Activated CD4-positive, alpha-beta T cell treated with anti-CD3 and anti-CD28 coated beads, Interleukin-2, amount 50 U/mL, for 48 hours (primary cell): ENCODE measurements around the gene GRIN2A.

Source experiments
- DNase-seq, 2 experiments: peaks; one replicate each; pipeline ENCODE4 v3.0.0-alpha.2; 2020

The GRIN2A gene

DNA sequence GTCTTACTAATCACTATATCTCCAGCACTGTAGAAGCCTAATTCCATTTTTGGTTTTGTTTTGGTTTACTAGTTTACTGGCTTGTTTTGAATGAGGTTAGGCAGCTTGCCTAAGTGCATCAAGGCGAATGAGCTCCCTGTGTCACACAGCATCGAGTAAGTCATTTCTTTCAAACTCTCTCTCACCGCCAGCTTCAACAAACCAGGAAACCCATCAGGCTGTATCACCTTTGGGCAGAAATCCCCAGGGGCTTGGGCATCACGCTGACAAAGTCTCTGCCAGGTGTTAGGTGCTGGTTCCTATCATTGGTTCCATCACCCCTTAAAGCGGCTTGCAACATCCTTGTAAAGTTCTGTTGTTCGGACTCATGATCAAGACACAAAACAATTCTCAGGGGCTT, 226.6 kb downstream of the GRIN2A start:
- no peak for DNase-seq

DNA sequence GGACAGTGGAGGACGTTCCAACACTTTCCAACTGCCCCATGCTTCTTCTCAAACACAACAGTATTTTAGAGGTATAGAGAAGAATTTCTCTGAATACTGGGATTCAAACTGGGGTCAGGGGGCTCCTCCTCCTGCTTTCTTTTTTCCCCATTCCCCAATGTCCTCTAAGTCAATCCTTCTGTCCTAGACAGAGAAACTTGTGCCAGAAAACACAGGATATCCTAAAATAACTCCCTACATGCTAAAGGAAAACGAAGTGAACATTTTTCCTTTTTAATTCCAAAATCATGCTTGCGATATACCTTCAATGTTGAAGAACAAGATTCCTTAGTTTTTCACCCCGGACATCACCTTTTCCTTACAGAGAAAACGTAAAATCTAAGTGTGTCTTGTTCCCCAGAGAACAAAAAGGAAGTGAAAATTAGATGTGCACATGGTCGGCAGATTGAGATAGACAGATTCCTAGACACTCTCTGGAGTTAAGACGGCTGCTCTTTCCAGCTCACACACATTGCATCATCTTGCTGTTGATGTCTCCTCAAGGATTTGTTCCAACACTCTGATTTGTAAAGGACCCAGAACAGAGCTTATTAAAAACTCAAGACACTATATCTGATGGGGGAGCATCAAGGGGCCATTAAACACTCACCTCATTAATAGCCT, 228.2 kb downstream of the GRIN2A start:
- no peak for DNase-seq

DNA sequence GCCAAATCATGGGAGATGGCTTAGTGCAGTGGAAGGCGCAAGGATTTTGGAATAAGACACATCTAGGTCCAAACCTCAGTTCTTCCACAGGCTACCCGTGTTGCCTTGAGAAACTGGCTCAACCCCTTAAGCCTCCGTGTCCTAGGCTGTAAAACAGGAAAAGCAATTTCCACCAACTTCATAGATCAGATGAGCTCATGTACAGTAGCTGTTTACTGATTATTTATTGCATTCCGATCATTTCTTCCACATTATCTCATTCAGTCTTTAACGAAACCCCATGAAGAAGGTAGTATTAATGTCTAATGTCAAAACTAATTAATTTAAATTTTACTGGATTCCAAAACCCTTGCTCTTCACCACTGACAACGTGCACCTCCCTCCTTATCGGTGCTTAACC, 231.6 kb downstream of the GRIN2A start:
- no peak for DNase-seq

DNA sequence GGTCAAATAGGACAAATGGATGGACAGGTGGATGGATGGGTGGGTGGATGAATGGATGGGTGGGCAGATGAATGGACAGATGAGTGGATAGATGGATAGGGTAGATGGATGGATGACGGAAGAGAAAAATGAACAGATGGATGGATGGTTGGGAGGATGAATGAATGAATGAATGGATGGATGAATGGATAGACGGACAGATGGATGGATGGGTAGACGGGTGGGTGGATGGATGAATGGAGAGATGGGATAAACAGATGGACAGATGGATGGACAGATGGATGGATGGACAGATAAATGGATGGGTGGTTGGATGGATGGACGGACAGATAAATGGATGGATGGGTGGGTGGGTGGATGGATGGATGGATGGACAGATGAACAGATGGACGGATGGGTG, 232.8 kb downstream of the GRIN2A start:
- DNase-seq, result no peak

DNA sequence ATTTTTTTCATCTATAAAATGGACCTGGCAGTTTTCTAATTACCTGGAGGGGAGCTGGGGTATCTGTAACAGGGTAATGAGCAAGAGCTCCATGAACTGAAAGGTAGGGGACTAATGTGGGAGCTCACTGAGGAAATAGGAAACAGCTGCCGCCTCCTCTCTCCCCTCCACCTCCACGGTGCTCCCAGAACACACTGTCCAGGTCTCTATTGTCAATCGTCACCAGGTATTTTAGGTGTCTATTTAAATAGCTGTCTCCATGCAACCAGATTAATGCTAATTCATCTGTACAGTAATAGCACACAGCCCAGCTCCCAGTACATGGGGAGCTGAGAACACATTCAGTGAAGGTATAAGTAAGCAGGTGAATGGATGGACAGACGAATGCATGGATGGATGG, 233.3 kb downstream of the GRIN2A start:
- no peak for DNase-seq

DNA sequence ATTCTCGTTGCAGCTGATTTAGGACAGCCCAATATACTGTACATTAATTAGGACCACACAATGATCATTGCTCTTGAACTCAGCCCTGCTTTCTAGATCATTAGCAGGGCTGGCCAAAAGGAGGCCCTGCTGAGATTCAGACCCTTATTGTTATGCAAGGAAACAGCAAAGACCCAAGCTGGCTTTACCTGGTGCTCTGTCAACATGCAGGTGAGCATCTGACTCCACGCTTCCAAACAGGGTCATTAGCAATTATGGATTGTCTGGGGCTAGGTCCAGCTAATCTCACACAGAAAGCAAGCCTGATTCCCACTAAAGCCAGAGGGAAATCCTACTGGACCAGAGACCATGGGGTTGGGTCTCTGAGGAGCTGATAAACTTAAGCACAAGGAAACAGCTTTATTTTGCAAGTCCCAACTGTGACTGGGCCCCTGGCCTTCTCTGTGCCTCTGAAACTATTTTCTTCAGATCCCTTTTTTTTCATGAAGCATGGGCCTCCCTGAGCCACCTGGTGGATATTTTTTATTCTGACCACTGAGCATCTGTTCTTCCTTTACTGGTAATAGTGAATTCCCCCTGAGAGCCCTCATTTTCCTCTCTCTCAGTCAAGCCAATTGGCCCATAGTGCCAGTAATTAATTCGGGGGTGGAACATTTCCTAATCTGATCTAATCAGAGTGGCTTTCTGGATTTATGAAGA, 236.1 kb downstream of the GRIN2A start:
- DNase-seq, result no peak

DNA sequence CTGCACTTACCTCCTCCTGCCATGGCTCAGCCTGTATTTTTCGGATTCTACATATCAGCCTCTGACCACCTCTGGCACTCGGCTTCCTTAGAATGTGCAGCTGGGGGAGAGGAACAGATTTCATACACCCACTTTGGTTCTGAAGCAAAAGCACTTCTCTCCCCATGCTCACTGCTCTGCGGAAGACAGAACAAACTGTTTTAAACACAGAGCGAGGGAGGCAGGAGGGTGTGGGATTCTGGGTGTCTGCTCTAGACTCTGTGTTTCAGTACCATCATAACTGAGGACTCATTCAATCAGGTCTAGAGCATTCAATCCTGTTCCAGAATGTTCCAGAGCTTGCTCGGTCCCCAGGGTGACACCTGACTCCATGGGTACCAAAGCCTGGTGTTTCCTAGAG, 239.1 kb downstream of the GRIN2A start:
- DNase-seq, result no peak

DNA sequence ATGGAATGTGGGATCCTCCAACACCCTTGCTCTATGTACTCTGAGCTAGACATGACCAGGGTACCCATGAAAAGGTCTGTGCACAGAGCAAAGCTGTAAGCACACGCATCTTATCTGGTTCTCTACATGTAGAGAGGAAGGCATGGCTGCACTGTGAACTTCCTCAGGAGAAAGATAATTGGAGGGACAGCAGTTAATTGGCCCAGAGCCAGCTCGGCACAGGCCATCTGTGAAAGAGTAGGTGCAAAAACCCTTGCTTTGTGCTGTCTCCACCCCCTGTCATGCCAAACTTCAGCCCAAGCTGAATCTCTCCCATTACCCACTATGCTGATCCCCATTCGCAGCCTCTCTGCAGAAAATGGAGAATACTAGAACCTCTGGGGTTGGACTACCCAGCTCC, 241.0 kb downstream of the GRIN2A start:
- DNase-seq, result no peak

DNA sequence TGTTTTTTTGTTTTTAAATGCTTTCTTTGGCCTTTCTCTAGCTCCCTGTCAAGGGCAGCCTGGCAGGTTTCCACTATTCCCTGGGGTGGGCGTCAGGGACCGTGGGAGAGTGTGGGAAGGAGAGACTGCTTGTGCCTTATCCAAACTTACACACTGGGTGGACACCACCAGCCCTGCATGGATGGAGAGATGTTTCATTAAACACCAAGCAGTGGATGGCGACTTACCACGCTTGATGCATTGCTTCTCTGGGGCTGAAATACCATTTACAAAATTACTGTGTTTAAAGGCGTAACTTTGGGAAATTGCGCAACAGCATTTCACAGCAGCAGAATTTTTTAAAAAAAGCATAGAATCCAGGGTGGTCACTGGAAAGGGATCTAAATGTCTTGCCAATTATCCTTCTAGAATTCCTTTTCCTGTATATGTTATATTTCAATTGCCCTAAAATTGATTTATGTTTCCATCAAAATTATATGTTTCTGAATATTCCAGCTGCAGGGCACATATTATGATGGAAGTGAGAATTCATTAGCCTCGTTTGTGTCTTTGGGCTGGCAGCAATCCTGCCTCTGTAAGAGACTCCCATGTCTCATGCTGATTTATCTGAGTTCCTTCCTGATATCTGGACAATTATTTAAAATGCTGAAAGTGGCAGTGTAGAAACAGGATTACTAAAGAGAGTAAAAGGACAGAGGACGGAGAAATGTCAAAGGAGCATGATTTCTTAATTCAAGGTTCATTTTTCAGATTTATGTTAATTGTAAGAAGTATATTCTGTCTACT, 247.3 kb downstream of the GRIN2A start:
- DNase-seq, result no peak

DNA sequence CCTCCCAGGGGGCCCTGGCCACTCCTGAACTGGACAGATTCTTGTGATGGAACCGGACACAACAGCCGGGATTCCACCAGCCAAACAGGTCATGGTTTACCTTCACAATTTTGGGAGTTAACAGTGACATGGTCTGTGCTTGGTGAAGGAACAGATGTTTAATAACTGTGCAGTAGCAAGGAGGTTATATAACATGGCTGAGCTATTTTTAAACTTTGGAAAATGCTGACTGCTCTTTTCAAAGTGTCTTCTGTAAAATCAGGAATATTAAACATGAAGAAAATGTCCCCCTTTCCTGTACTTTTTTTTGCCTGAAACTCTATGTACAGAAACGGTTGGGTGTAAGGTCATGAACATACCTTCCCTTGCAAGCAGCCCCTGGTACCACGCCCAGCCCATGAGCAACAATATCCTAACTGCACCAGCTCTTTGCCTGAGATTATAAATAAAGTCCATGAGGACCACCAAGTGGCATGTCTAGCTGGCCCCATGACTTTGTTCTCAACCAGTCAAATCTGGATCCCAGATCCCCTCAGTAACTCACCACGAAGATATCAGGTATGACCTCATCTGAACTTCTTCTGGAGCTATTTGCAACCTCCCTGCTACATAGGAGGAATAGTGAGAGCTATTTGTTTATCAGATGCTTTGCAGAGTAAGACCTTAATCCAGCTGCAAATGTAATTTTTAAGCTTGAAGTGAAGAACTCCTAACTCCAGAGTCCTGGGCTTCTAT, 249.1 kb downstream of the GRIN2A start:
- DNase-seq, result no peak

DNA sequence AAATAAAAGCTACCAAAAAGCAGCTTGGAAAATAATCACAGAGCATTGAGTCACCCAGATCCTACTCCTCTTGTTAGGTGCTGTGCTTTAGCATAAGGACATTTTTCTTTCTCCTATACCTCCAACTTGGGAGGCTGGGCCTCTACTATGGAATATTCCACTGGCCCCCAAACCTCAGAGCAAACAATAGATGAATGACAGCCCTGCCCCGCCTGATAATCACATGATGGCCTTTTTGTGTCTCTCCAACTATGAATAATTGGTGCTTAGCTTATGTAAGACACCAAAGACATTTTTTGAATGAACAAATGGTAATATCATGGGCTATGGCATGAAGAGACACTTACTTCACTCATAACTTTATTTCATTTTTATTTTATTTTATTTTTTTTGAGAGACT, 250.2 kb downstream of the GRIN2A start:
- no peak for DNase-seq

DNA sequence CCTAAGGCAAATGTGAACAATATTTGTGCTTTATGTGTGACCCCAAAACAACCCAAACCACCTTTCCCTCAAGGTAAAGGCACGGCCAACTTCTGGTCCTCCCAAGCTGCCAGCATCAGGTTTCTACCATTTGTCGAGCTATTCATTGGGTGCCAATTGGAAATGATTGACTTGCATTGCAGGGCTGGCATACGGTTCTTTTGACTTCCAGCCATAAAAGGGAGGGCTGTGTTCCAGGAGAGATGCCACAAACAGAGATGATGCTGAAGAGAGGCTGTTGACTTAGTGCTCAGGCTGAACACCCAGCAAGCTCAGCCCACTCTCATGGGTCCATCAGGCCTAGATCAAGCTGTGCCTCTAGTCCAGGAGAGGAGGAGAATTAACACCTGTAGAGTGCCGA, 252.4 kb downstream of the GRIN2A start:
- no peak for DNase-seq

DNA sequence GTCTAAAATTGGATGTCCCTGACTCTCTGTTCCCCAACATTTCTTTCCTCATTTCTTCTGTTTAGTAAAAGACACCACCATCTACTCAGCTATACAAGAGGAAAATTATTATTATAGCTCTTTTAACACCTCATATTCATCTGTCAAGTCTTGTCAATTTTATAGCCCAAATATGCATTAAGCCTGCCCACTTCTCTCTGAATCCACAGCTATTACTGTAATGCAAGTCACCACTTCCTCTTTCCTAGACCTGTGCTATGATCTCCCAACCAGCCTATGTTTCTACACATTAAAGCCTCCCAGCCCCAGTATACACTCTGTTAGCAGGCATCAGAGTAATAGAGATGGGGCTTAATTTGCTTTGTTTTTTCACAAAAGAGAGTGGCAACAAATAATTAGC, 252.9 kb downstream of the GRIN2A start:
- no peak for DNase-seq

DNA sequence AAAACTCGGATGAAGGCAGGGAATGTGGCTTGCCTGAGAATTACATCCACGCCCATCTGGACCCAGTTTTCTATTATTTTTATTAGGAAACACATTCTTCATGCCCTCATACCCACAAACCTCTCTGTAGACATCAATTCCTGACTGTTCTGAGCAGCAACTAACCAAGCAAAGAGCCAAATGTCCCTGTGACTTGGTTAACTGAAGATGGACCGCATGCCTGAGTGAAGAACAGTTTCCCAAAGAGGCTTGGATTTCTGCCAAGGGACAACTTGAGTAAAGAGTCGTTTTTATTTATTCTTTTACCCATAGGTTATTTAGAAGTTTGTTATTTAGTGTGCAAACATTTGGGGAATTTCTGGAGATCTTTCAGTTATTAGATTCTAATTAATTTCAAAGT, 259.8 kb downstream of the GRIN2A start:
- DNase-seq, result no peak

DNA sequence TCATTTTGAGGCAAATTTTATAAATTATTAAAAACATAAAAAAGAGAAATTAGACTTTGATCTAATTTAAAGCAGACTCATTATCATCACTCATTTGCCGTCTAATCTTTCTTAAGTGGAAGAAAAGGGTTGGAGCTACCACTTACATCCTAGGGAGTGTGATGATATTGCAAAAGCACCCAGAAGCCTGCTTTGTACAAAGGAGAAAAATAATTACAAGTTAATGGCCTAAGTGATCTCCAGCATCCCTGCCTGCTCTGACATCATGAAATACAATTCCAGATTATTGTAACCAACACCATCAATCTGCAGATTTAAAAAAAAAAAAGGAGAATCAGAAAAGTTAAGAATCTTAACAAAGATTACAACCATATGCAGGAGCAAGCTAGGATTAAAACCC, 260.2 kb downstream of the GRIN2A start:
- no peak for DNase-seq

DNA sequence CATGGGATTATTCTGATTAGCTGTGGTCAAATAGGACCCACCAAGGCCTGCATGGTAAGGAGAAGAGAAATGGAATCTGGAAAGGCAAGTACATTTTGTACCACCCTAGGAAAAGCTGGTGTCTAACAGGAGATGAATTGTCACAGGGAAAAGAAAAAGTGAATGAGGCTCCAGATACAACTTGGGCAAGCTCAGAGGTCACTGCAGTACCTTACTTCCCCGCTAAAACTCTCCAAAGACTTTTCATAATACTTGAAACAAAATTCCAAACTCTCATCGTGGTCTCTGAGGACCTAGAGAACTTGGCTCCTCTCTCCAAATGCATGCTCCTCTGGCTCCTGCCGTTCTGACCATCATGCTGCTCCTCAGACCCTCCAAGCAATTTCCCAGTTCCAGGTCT, 262.8 kb downstream of the GRIN2A start:
- no peak for DNase-seq

DNA sequence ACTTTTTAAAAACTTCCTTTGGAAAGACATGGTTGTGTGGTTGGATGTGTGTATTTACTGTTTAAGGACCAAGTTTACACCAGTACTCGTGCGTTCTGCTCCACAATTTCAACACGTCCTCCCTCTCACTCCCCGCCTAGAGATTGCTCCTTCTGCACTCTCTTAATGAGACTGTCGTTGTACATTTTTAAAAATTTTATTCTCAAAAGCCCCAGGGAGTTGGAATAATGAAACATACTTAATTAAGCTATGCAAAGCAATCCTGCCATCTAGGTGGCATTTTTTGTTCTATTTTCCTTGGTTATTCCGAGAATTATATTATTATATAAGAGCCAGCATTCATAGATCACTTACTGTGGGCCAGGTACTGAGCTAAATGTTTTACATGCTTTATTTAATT, 264.5 kb downstream of the GRIN2A start:
- no peak for DNase-seq

DNA sequence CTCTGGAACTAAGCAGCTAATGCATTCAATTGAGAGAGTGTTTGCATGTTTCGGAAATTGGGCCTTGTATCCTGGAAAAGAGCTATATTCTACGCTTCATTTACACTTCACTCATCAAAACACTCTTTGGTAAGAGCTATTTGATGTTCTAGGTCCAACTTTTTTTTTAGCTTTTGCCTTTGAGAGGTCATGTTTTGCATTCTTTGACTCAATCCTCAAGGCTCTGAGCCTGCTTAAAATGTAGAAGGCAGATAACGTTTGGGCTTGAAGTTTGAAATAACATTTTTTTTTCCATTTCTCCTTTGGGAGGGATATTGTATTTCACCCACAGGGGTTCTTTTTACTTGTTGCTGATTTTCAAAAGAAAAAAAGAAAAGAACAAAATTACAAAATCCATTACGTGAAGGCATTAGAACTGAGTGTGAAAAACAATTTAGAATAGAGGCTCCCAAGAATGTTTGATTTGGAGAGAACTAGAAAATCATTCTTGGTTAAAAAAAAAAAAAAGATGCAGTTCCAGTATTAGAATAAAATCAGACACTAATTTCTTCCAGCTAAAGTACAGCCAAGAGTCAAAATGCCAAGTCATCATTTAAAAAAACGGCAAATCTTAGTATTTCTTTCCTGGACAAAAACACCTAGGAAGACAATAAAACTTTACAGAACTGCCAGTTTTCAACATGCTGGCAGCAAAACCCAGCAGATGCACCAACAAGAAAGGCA, 268.5 kb downstream of the GRIN2A start:
- no peak for DNase-seq

DNA sequence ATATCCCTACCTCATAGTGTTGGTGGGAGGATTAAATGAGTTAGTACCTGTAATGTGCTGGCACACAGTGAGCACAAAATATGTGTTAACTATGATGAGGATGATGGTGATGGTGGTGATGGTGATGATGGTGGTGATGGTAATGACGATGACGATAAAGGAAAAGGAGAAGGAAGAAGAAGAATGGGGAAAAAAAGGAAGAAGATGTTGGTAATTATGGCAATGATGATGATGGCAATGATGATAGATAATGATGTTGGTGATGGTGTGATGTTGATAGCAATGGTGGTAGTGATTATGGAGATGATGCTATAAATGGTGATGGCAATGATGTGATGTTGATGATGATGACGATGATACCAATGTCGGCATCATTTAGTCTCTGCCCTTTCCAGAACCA, 270.2 kb downstream of the GRIN2A start:
- no peak for DNase-seq

DNA sequence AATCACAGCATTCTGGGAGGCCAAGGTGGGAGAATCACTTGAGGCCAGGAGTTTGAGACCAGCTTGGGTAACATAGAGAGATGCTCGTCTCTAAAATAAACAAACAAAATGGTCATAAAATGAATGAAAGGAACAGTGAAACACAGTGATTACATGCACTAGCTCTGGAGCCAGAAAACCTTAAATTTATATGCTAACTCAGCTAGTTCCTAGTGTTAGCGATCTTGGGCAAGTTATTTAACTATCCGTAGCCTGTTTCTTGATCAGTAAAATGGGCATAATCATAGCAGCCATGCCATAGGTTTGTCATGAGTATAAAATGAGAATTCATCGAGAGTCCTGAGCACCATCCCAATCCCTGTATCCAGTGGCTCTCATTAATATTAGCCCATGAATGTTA, 271.0 kb downstream of the GRIN2A start:
- no peak for DNase-seq

DNA sequence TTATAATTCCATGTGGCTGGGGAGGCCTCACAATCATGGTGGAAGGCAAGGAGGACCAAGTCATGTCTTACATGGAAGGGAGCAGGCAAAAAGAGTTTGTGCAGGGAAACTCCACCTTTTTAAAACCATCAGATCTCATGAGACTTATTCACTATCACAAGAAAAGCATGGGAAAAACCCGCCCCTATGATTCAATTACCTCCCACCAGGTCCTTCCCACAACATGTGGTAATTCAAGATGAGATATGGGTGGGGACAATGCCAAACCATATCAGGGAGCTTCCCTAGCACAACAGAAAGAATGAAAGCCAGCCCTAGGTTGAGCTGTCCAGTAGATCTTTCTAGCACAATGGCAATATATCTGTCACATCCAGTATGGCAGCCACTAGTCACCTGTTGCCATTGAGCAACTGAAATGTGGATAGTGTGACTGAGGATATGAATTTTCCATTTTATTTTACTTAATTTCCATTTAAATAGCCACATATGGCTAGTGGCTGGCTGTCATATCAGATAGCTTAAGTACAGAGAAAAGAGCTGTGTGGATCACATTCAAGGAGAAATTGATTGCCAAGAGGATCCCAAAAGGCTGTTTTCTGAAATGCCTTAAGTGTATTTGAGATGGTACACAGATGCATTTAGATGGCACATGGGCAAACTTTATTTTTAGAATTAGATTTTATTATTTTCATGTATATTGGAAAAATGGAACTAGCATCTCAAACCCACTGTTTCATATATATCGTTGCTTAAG, 273.0 kb downstream of the GRIN2A start:
- DNase-seq, result no peak

DNA sequence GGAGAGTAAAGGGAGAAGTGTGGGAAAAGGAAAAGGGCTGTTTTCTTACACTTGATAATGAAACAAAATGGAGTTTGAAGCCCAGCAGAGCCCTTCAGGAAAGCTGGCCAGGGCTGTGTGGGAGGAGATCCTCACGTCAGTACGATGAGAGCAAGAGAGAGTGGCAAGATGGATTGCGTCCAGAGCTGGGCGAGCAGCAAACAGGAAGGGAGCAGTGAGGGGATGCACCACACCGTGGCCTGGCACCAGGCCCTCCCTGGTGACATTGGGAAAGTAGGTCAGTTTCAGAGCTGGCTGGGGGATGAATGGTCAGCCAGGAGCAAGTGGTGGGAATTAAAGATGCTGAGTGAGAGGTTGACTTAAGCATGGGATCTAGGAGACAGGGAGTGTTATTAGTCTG, 273.6 kb downstream of the GRIN2A start:
- no peak for DNase-seq
